GM12875 (cell line): ENCODE results near the gene BRIP1.

ENCODE experiments used
- H3K4me3 ChIP-seq: one replicate; pipeline ENCODE4 v1.5.1; 2011; ENCODE audit warnings: low read depth, low read length, control low read depth
- CTCF ChIP-seq: IDR thresholded peaks from 2 replicates; pipeline ENCODE4 v1.5.1; 2011; ENCODE audit warnings: low read depth, mild to moderate bottlenecking, control low read depth, inconsistent platforms, low read length, moderate library complexity, borderline replicate concordance; ENCODE audit not compliant: insufficient read depth

The BRIP1 gene

GRCh38 chr17:61875804-61876203, 12.5 kb upstream of the BRIP1 start:
- TF ChIP-seq CTCF, result no peak

DNA sequence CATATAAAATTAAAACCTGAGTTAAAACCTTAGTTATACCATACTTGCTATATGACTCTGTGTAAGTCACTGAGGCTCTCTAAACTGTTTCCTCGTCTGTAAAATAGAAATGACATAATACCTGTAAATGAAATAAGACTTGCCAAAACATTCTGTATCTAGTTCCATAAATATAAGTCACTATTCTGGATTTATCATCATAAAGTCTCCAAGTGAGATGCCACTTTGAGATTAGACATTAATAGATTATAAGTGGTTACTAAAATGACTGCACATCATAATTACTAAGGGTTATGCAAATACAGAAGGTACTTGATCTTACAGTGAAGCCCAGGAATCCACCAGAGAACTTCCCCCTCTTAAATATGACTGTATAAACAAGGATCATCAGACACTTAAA, 12.0 kb upstream of the BRIP1 start:
- TF ChIP-seq CTCF, result no peak
- H3K4me3 ChIP-seq, result no peak overlapping the region

More at GRCh38 chr17:61875804-61876203, 12.5 kb upstream of the BRIP1 start:
- no peak overlapping the region for H3K4me3 ChIP-seq

DNA sequence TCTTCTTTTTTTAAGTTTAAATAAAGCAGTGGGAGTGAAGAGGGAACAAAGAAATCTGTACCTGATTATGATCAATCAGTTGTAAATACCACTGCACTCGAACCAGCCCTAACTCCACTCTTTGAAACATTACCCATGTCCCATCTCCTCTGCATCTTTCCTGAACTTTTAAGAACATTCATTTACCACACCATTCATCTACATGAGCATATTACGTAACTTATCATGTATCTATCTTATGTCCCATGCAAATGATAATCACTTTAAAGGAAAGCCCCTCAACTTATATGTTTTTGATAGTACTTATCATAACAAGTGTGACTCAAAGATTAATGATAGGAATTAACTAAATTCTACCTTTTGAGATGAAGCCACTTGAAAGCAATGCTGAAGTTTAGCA, 10.7 kb upstream of the BRIP1 start:
- H3K4me3 ChIP-seq, result no peak overlapping the region
- no peak for TF ChIP-seq CTCF

DNA sequence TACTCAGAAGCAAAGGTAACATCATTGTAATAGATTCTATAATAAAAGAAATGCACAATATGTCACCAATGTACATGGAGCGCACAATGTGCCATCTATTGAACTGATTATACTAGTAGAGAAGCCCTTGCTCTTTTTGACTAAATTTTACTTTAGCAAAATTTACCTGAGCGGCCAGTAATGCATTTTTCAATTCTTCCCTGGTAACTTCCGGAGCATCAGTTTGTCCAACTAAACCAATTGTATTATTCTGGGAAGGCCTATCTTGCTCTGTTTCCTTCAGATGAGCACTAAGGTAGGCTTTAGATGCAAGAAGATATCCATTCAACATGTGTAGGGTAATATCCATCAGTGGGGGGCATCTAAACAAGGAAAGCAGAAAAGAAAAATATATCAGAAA, 8.8 kb upstream of the BRIP1 start:
- H3K4me3 ChIP-seq, result no peak overlapping the region
- no peak for TF ChIP-seq CTCF

- no peak for TF ChIP-seq CTCF
- H3K4me3 ChIP-seq, result no peak overlapping the region
Measured at GRCh38 chr17:61869138-61869537, 5.8 kb upstream of the BRIP1 start.

GRCh38 chr17:61868074-61868473, 4.7 kb upstream of the BRIP1 start:
- H3K4me3 ChIP-seq, result no peak overlapping the region
- TF ChIP-seq CTCF, result no peak

GRCh38 chr17:61867033-61867432, 3.7 kb upstream of the BRIP1 start:
- no peak for TF ChIP-seq CTCF
- no peak overlapping the region for H3K4me3 ChIP-seq

GRCh38 chr17:61863801-61864126, 436 bp upstream of the BRIP1 start:
- peak overlapping the region; percentile 71 for H3K4me3 ChIP-seq
- no peak for TF ChIP-seq CTCF
